Left kidney (tissue), 2 donors: Measurements from ENCODE around the gene ADGRL2. TPM values are rescaled to one million over a fixed set of nuclear protein-coding genes. Genes with fewer than 3 reads are reported as not detected.

Experiments used
- DNase-seq: peaks from one replicate; pipeline ENCODE4 v3.0.0-alpha.2; 2013
- polyA plus RNA-seq: library from polyadenylated mRNA; unstranded; fragments of 120-200 nt; gene quantifications from one replicate; pipeline ENCODE4 v1.2.1, GENCODE V29; 2013; ENCODE audit not compliant: insufficient read length

The ADGRL2 gene
- polyA plus RNA-seq, 1 donor, result 180 TPM

GRCh38 chr1:81982523-81982922 is 181.8 kb downstream of the ADGRL2 start:
- no peak for DNase-seq

DNA sequence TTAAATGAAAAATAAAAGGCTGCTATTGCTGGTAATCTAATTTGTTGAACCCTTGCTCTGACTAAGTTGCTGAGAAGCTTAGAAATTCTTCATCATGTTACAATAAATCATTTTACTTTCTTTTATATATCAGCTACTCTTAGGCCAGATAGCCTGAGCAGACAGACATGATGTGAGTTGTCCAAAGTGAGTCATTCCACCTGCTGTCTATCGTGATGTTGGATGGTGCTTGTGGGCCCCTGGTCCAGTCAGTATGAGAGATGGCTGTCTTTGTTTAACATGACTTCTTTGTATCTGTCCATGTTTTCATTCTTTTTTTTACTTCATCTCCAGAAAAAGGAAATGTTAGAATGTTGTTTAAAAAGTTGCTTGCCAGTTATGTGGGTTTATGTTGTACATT is 188.8 kb downstream of the ADGRL2 start:
- no peak for DNase-seq

GRCh38 chr1:81990241-81990640 is 189.5 kb downstream of the ADGRL2 start:
- DNase-seq, result no peak

DNA sequence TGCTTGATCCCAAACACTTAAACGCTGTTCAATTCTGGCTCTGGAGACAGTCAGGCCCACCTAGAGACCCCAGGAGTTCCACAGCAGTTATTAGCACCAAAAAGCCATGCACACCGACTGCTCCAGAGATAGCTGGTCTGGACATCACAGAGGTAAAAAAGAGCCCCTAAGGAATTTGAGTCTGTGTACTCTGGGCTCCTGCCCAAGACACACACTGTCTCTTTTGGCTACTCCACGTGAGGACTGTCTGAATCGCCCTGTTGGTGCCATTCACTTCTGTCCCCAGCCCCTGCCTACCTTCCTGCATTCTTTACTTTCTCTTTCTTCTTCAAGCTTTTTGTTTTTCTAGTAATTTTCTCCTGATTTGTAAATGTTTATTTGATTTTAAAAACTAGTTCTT is 197.4 kb downstream of the ADGRL2 start:
- no peak for DNase-seq

DNA sequence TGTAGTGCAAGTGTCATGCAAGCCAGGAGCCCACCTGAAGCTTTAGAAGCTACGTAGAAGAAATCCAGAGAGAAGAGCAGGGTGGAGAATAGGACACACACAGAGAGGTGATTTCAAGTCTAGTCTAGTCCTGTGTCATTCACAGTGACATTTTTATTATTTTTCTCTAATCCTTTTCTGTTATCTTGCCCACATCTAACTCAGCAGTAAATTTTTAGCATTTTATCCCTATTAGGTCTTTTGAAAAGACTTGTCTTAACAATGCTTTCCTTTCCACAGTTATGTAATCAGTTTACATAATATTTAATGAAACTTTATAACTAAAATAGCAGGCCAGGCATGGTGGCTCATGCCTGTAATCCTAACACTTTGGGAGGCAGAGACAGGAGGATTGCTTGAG is 198.6 kb downstream of the ADGRL2 start:
- DNase-seq, result no peak

- DNase-seq, result no peak
Observed at GRCh38 chr1:82000221-82000620, 199.5 kb downstream of the ADGRL2 start.

DNA sequence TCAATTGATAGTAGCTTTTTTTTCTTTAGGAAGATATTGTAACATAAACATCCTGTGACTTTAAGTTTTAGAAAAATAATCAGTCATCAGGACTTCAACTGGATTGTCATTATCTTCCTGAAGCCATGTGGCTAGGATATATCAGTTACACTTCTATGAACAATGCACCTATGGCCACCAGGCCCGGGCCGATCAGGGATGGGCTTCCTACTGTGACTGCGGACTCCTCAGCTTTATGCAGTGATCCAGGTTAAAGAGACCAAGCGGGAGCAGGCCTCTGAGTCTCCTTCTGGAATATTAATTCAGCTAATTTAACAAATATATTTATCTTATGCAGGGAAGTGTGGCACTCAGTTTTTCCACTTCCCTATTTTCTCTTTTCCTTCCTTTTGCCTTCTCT is 200.6 kb downstream of the ADGRL2 start:
- DNase-seq, result no peak

- DNase-seq, result no peak
Observed at GRCh38 chr1:82007804-82008203, 207.1 kb downstream of the ADGRL2 start.

- no peak for DNase-seq
Observed at GRCh38 chr1:82013702-82014101, 213.0 kb downstream of the ADGRL2 start.

- DNase-seq, result no peak
Observed at GRCh38 chr1:82015444-82015843, 214.7 kb downstream of the ADGRL2 start.

DNA sequence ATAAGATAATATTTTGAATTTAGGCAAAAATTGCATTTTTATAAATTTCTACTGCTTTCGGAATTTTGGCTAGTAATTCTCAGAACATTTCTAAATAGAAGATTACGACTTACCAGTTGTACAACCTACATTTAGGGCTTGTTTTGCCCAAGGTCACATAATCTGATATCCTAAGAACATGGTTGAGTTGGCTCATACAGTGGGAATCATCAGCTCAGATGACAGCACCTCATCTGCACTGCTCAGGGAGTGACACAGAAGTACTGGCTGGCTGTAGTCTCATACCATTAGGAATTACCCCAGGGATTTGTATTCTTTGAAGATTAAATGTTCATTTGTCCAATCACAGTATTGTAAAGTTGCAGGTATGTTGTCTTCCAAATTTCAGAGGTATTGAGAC is 217.6 kb downstream of the ADGRL2 start:
- no peak for DNase-seq

- DNase-seq, result no peak
Observed at GRCh38 chr1:82019508-82019907, 218.8 kb downstream of the ADGRL2 start.

- DNase-seq, result no peak
Observed at GRCh38 chr1:82030830-82031229, 230.1 kb downstream of the ADGRL2 start.

GRCh38 chr1:82032068-82032467 is 231.3 kb downstream of the ADGRL2 start:
- peak; percentile 18 for DNase-seq

- DNase-seq, result no peak
Observed at GRCh38 chr1:82034812-82035211, 234.1 kb downstream of the ADGRL2 start.
